Breast epithelium (tissue), 4 donors: Measurements from ENCODE around the gene LPAR1. TPM values are rescaled to one million over a fixed set of nuclear protein-coding genes. Genes with fewer than 3 reads are reported as not detected.

Experiments used
- DNase-seq, 2 donors: peaks; one replicate each; pipeline ENCODE4 v3.0.0-alpha.2; 2019; ENCODE audit warnings: low spot score in 2 of 2
- H3K27ac ChIP-seq, 2 donors: fragments of 200-600 bp; sonication (generic) in 1 of 2; one replicate each; pipeline ENCODE4 v1.5.1; 2016 to 2019; ENCODE audit warnings: mild to moderate bottlenecking in 1 of 2
- H3K27me3 ChIP-seq, 2 donors: fragments of 200-600 bp; sonication (generic) in 1 of 2; one replicate each; pipeline versions ENCODE4 v1.5.1 to v1.6.0; 2017 to 2019; ENCODE audit warnings: control low read depth in 1 of 2, mild to moderate bottlenecking in 1 of 2
- H3K36me3 ChIP-seq: fragments of 200-600 bp; one replicate; pipeline ENCODE4 v1.5.1; 2019
- H3K4me1 ChIP-seq, 2 donors: fragments of 200-600 bp; sonication (generic); one replicate each; pipeline ENCODE4 v1.5.1; 2016 to 2019; ENCODE audit warnings: control low read depth in 1 of 2
- H3K4me3 ChIP-seq, 3 donors: fragments of 200-600 bp; sonication (generic); 1 replicate in 2 of 3; 2 replicates in 1 of 3; pipeline ENCODE4 v1.5.1; 2016 to 2019; ENCODE audit warnings: mild to moderate bottlenecking in 3 of 3, moderate library complexity in 2 of 3
- H3K9me3 ChIP-seq, 2 donors: fragments of 200-600 bp; sonication (generic) in 1 of 2; one replicate each; pipeline ENCODE4 v1.5.1; 2016 to 2019; ENCODE audit warnings: control low read depth in 1 of 2
- POLR2A ChIP-seq: fragments of 450-650 bp; IDR thresholded peaks from one replicate; pipeline ENCODE4 v1.6.1; 2016; ENCODE audit warnings: antibody characterized with exemption, mild to moderate bottlenecking, moderate library complexity
- POLR2AphosphoS5 ChIP-seq, 3 donors: sonication (generic); formaldehyde crosslinking; IDR thresholded peaks; one replicate each; pipeline ENCODE4 v1.6.1; 2017; ENCODE audit warnings: antibody characterized with exemption in 3 of 3
- intact Hi-C: fragments of 100-400 bp; cut with DNase I; formaldehyde crosslinking; loops from one replicate; pipeline ENCODE4 v1.15.1; 2023; ENCODE audit warnings: low total_unique reads
- total RNA-seq, 3 donors: library from RNA; depleted of rRNA; stranded (reverse); fragments of >200 nt; gene quantifications; one replicate each; pipeline ENCODE4 v1.1.0, GENCODE V29; 2016
- TF ChIP-seq, protein P1 (sequence below), 3 donors: fragments of 450-650 bp; IDR thresholded peaks; one replicate each; pipeline ENCODE4 v1.5.1; 2016 to 2017; ENCODE audit warnings: antibody characterized with exemption in 3 of 3, mild to moderate bottlenecking in 3 of 3, moderate library complexity in 3 of 3

The LPAR1 gene
- total RNA-seq, 3 donors from 2014 or later: 24.6 to 138 (median 79.3) TPM

DNA sequence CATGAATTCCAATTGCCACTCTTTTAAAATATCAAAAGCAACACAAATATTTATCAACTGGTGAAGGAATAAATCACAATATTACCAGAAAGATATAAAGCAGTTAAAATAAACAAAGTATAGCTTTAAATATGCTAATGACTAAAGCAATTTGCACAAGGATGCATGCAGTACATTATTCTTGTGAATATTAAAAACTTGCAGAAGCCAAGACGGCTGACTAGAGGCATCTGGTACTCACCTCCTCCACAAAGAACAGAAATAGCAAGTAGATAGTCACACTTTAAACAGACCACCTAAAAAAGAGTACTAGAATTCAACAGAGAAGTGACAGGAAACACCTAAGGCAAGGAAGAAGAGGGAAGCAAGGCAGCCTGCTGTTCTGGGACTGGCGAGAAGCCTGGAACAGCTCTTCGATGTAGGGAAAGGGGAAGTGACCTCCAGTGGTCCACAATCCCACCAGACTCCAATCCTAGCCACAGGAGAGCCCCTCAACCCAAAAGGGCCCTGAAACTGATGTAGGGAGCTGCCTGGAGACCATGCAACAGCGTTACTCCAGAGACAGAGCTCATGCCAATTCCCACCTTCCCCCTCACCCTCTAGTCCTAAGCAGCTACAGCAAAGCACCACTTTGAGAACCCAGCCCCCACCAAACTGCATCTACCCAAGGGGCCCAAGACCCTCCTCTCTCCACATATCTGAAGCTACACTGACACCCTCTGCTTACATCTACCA is 86.3 kb downstream of the LPAR1 start:
- TF ChIP-seq, protein P1, sequence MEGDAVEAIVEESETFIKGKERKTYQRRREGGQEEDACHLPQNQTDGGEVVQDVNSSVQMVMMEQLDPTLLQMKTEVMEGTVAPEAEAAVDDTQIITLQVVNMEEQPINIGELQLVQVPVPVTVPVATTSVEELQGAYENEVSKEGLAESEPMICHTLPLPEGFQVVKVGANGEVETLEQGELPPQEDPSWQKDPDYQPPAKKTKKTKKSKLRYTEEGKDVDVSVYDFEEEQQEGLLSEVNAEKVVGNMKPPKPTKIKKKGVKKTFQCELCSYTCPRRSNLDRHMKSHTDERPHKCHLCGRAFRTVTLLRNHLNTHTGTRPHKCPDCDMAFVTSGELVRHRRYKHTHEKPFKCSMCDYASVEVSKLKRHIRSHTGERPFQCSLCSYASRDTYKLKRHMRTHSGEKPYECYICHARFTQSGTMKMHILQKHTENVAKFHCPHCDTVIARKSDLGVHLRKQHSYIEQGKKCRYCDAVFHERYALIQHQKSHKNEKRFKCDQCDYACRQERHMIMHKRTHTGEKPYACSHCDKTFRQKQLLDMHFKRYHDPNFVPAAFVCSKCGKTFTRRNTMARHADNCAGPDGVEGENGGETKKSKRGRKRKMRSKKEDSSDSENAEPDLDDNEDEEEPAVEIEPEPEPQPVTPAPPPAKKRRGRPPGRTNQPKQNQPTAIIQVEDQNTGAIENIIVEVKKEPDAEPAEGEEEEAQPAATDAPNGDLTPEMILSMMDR (IDR thresholded peaks at IDR 0.05): no peak
- TF ChIP-seq POLR2AphosphoS5 (IDR thresholded peaks at IDR 0.05): no peak
- DNase-seq: no peak
- H3K36me3 ChIP-seq: no peaks in the 10 kb centered on the region
- H3K4me3 ChIP-seq: peak overlapping the region in 1 of 3 donors; percentile 6
- H3K9me3 ChIP-seq: no peaks in the 10 kb centered on the region
- no peaks in the 10 kb centered on the region for H3K4me1 ChIP-seq
- peak overlapping the region in 1 of 2 donors; percentile 40 for H3K27ac ChIP-seq
- intact Hi-C loops: no loop called here
- no peaks in the 10 kb centered on the region for H3K27me3 ChIP-seq

GRCh38 chr9:110950041-110950645 is 88.1 kb downstream of the LPAR1 start:
- Histone ChIP-seq H3K4me3 (no peak overlapping the region), H3K4me1 (no peaks in the 10 kb centered on the region), H3K36me3 (no peaks in the 10 kb centered on the region), H3K27ac (no peak overlapping the region), H3K27me3 (no peaks in the 10 kb centered on the region), H3K9me3 (no peaks in the 10 kb centered on the region)
- TF ChIP-seq POLR2A: no peak
- TF ChIP-seq, protein P1 (IDR thresholded peaks at IDR 0.05): no peak
- TF ChIP-seq POLR2AphosphoS5 (IDR thresholded peaks at IDR 0.05): no peak
- intact Hi-C loops: no loop called here
- no peak for DNase-seq

DNA sequence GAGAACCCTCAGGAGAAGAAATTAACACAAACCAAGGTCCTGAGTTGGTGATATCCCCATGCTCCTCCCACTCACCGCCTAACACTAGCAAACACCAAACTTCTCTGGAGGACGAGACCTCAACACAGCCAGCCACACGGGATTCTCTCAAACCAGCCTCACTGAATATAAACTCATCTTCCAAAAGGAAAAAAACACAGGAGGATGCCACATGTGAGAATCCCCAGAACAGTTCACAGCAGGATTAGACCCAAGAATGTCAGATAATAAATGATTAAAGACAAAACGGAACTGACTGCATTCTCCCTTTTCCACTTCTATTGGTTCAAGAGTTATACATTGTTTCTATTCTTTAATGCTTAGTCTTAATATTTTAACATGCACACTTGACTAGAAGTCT is 89.2 kb downstream of the LPAR1 start:
- no peak for DNase-seq
- no peaks in the 10 kb centered on the region for H3K36me3 ChIP-seq
- no peak overlapping the region for H3K4me3 ChIP-seq
- TF ChIP-seq, protein P1 (IDR thresholded peaks at IDR 0.05): no peak
- no peak for TF ChIP-seq POLR2AphosphoS5 (IDR thresholded peaks at IDR 0.05)
- TF ChIP-seq POLR2A: no peak
- H3K9me3 ChIP-seq: no peaks in the 10 kb centered on the region
- no peaks in the 10 kb centered on the region for H3K27me3 ChIP-seq
- no peaks in the 10 kb centered on the region for H3K4me1 ChIP-seq
- intact Hi-C loops: no loop called here
- H3K27ac ChIP-seq: no peak overlapping the region

DNA sequence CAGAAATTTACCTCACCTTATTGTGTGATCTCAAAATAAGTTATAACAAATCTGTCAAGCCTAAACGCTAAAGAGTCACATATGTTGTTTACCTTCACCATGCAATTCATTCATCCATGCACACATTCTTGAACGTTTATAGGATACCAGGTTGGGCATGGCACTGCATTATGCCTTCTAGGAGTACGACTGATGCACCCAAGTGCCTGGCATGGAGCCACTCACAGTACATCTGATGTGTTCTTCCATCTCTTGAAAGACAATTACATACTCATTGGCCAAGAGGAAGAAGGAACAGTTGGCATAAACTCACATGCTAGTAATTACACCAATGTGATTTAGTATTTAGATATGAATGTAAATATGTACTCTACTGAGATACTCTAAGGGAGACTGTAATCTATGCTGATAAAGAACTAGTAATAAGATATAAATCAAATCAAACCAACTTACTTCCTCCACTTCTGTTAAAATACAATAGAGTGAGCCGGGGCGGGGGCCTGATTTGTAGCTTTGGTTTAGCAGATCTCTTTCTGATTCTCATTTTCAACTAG is 90.7 kb downstream of the LPAR1 start:
- Histone ChIP-seq H3K4me1 (no peaks in the 10 kb centered on the region), H3K27ac (no peak overlapping the region), H3K9me3 (no peaks in the 10 kb centered on the region), H3K36me3 (no peaks in the 10 kb centered on the region), H3K27me3 (no peaks in the 10 kb centered on the region), H3K4me3 (no peak overlapping the region)
- no peak for DNase-seq
- intact Hi-C loops: no loop called here
- TF ChIP-seq, protein P1 (IDR thresholded peaks at IDR 0.05): no peak
- no peak for TF ChIP-seq POLR2AphosphoS5 (IDR thresholded peaks at IDR 0.05)
- TF ChIP-seq POLR2A: no peak

DNA sequence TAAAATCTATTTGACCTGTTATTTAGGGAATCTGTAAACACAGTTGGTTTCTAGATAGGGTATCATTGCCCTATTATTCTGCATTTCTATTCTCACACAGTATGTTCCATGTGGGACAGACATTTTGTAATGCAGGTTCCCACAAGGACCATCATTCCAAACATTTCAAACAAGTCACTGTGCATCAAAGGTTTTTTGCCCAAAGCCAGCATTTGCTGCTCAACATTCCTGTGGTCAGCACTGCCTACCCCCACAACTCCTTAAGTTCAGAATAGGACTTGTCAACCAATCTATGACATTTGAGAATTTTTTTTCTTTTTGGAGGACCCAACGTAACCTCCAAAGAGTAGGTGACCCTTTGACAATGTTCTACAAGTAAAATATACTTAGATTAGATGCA is 95.7 kb downstream of the LPAR1 start:
- no peak for DNase-seq
- Histone ChIP-seq H3K4me1 (no peaks in the 10 kb centered on the region), H3K4me3 (no peak overlapping the region), H3K27ac (no peak overlapping the region), H3K27me3 (no peaks in the 10 kb centered on the region), H3K9me3 (no peaks in the 10 kb centered on the region), H3K36me3 (no peaks in the 10 kb centered on the region)
- TF ChIP-seq POLR2AphosphoS5 (IDR thresholded peaks at IDR 0.05) (no peak), POLR2A (no peak)
- intact Hi-C loops: no loop called here
